Dendritic cell treated with granulocyte-macrophage colony-stimulating factor and Interleukin-4, amounts not matched to agents 40 ng/mL and 50 ng/mL, for 4 days (primary cell): Measurements from ENCODE around the gene ANTXR1.

Experiments
- H3K27ac Mint-ChIP-seq: one replicate; pipeline ENCODE4 v1.8.0; 2022; ENCODE audit warnings: mild to moderate bottlenecking, mixed read lengths
- H3K27me3 Mint-ChIP-seq: one replicate; pipeline ENCODE4 v1.8.0; 2022; ENCODE audit warnings: mild to moderate bottlenecking, mixed read lengths
- H3K36me3 Mint-ChIP-seq: one replicate; pipeline ENCODE4 v1.8.0; 2022; ENCODE audit warnings: low read depth, mixed read lengths
- H3K4me1 Mint-ChIP-seq: one replicate; pipeline ENCODE4 v1.8.0; 2022; ENCODE audit warnings: low read depth, mixed read lengths
- H3K4me3 Mint-ChIP-seq: one replicate; pipeline ENCODE4 v1.8.0; 2022; ENCODE audit warnings: mild to moderate bottlenecking, moderate library complexity, mixed read lengths
- H3K9me3 Mint-ChIP-seq: one replicate; pipeline ENCODE4 v1.8.0; 2022; ENCODE audit warnings: mixed read lengths
- intact Hi-C: fragments of 100-400 bp; cut with micrococcal nuclease; formaldehyde crosslinking; loops from one replicate; pipeline ENCODE4 v1.15.0; 2022

Gene ANTXR1

GRCh38 chr2:69033461-69034095, 20.6 kb downstream of the ANTXR1 start:
- Mint-ChIP-seq H3K4me1 (no peaks in the 10 kb centered on the region), H3K4me3 (no peak overlapping the region), H3K36me3 (no peaks in the 10 kb centered on the region), H3K27ac (no peak overlapping the region), H3K27me3 (peaks cover 6% of the 10 kb centered on the region), H3K9me3 (no peaks in the 10 kb centered on the region)
- intact Hi-C loops: no loop called here

- Mint-ChIP-seq H3K27me3 (peaks cover 6% of the 10 kb centered on the region), H3K9me3 (no peaks in the 10 kb centered on the region), H3K27ac (no peak overlapping the region), H3K4me3 (no peak overlapping the region), H3K4me1 (no peaks in the 10 kb centered on the region), H3K36me3 (no peaks in the 10 kb centered on the region)
- intact Hi-C loops: no loop called here
These were observed 21.1 kb downstream of the ANTXR1 start for GRCh38 chr2:69034122-69034521.

GRCh38 chr2:69034845-69035244, 21.9 kb downstream of the ANTXR1 start:
- Mint-ChIP-seq H3K27me3 (peaks cover 6% of the 10 kb centered on the region), H3K4me3 (no peak overlapping the region), H3K36me3 (no peaks in the 10 kb centered on the region), H3K4me1 (no peaks in the 10 kb centered on the region), H3K9me3 (no peaks in the 10 kb centered on the region), H3K27ac (no peak overlapping the region)
- intact Hi-C loops: no loop called here

GRCh38 chr2:69036926-69037325, 23.9 kb downstream of the ANTXR1 start:
- H3K9me3 Mint-ChIP-seq: no peaks in the 10 kb centered on the region
- peaks cover 10% of the 10 kb centered on the region for H3K27me3 Mint-ChIP-seq
- no peaks in the 10 kb centered on the region for H3K36me3 Mint-ChIP-seq
- intact Hi-C loops: no loop called here
- H3K27ac Mint-ChIP-seq: no peak overlapping the region
- no peak overlapping the region for H3K4me3 Mint-ChIP-seq
- no peaks in the 10 kb centered on the region for H3K4me1 Mint-ChIP-seq

GRCh38 chr2:69041214-69041613, 28.2 kb downstream of the ANTXR1 start:
- no peak overlapping the region for H3K27ac Mint-ChIP-seq
- intact Hi-C loops: no loop called here
- H3K9me3 Mint-ChIP-seq: no peaks in the 10 kb centered on the region
- H3K4me3 Mint-ChIP-seq: no peak overlapping the region
- no peaks in the 10 kb centered on the region for H3K36me3 Mint-ChIP-seq
- no peaks in the 10 kb centered on the region for H3K4me1 Mint-ChIP-seq
- H3K27me3 Mint-ChIP-seq: peaks cover 14% of the 10 kb centered on the region

- Mint-ChIP-seq H3K36me3 (no peaks in the 10 kb centered on the region), H3K27me3 (peaks cover 11% of the 10 kb centered on the region), H3K4me1 (no peaks in the 10 kb centered on the region), H3K27ac (no peak overlapping the region), H3K4me3 (no peak overlapping the region), H3K9me3 (no peaks in the 10 kb centered on the region)
- intact Hi-C loops: no loop called here
These were observed 30.9 kb downstream of the ANTXR1 start for GRCh38 chr2:69043736-69044400.

GRCh38 chr2:69046221-69046662, 33.3 kb downstream of the ANTXR1 start:
- H3K4me3 Mint-ChIP-seq: no peak overlapping the region
- H3K36me3 Mint-ChIP-seq: no peaks in the 10 kb centered on the region
- H3K9me3 Mint-ChIP-seq: no peaks in the 10 kb centered on the region
- H3K27ac Mint-ChIP-seq: no peak overlapping the region
- H3K4me1 Mint-ChIP-seq: no peaks in the 10 kb centered on the region
- intact Hi-C loops: no loop called here
- H3K27me3 Mint-ChIP-seq: peaks cover 8% of the 10 kb centered on the region

GRCh38 chr2:69047625-69048145, 34.7 kb downstream of the ANTXR1 start:
- Mint-ChIP-seq H3K36me3 (no peaks in the 10 kb centered on the region), H3K27ac (no peak overlapping the region), H3K27me3 (peaks cover 2% of the 10 kb centered on the region), H3K9me3 (no peaks in the 10 kb centered on the region), H3K4me3 (no peak overlapping the region), H3K4me1 (no peaks in the 10 kb centered on the region)
- intact Hi-C loops: no loop called here

- Mint-ChIP-seq H3K36me3 (no peaks in the 10 kb centered on the region), H3K27ac (no peak overlapping the region), H3K9me3 (no peaks in the 10 kb centered on the region), H3K4me1 (no peaks in the 10 kb centered on the region), H3K4me3 (no peak overlapping the region), H3K27me3 (no peaks in the 10 kb centered on the region)
- intact Hi-C loops: loop anchor here (10.0 kb wide), 1 partner anchor 154 kb away; no protein-coding TSS in a partner anchor
These were observed 37.8 kb downstream of the ANTXR1 start for GRCh38 chr2:69050802-69051201.

- Mint-ChIP-seq H3K27ac (no peak overlapping the region), H3K36me3 (no peaks in the 10 kb centered on the region), H3K4me1 (no peaks in the 10 kb centered on the region), H3K27me3 (peaks cover 1% of the 10 kb centered on the region), H3K9me3 (no peaks in the 10 kb centered on the region), H3K4me3 (no peak overlapping the region)
- intact Hi-C loops: loop anchor here (10.0 kb wide), 1 partner anchor 151 kb away; no protein-coding TSS in a partner anchor
These were observed 40.5 kb downstream of the ANTXR1 start for GRCh38 chr2:69053416-69053965.

GRCh38 chr2:69054431-69054830, 41.5 kb downstream of the ANTXR1 start:
- Mint-ChIP-seq H3K4me3 (no peak overlapping the region), H3K27ac (no peak overlapping the region)
- intact Hi-C loops: loop anchor here (10.0 kb wide), 1 partner anchor 150 kb away; no protein-coding TSS in a partner anchor

GRCh38 chr2:69055688-69056470, 42.9 kb downstream of the ANTXR1 start:
- no peak overlapping the region for H3K4me3 Mint-ChIP-seq
- intact Hi-C loops: loop anchor here (10.0 kb wide), 1 partner anchor 149 kb away; no protein-coding TSS in a partner anchor
- H3K4me1 Mint-ChIP-seq: no peaks in the 10 kb centered on the region
- H3K36me3 Mint-ChIP-seq: no peaks in the 10 kb centered on the region
- H3K9me3 Mint-ChIP-seq: no peaks in the 10 kb centered on the region
- peaks cover 3% of the 10 kb centered on the region for H3K27me3 Mint-ChIP-seq
- H3K27ac Mint-ChIP-seq: no peak overlapping the region

More at GRCh38 chr2:69054431-69054830, 41.5 kb downstream of the ANTXR1 start:
- no peaks in the 10 kb centered on the region for H3K9me3 Mint-ChIP-seq
- H3K4me1 Mint-ChIP-seq: no peaks in the 10 kb centered on the region
- peaks cover 1% of the 10 kb centered on the region for H3K27me3 Mint-ChIP-seq
- H3K36me3 Mint-ChIP-seq: no peaks in the 10 kb centered on the region

- Mint-ChIP-seq H3K4me1 (peaks cover 8% of the 10 kb centered on the region), H3K9me3 (no peaks in the 10 kb centered on the region), H3K27me3 (peaks cover 3% of the 10 kb centered on the region), H3K27ac (no peak overlapping the region), H3K36me3 (no peaks in the 10 kb centered on the region), H3K4me3 (no peak overlapping the region)
- intact Hi-C loops: loop anchor here (10.0 kb wide), 1 partner anchor 147 kb away; no protein-coding TSS in a partner anchor
These were observed 44.7 kb downstream of the ANTXR1 start for GRCh38 chr2:69057660-69058059.
